Stimulated activated naive CD8-positive, alpha-beta T cell treated with anti-CD3 and anti-CD28 coated beads, Interleukin-15, Interleukin-2, amounts not matched to agents 100 U/mL and 50 U/mL, for 24 hours (primary cell): Measurements from ENCODE around the gene PLCG1.

Experiments
- ATAC-seq: fragments of 150-1000 bp; cut with Tn5 transposase; one replicate; pipeline ENCODE4 v1.10.0; 2021
- DNase-seq: peaks from one replicate; pipeline ENCODE4 v3.0.0; 2021

Gene PLCG1

GRCh38 chr20:41214666-41215065 lies 77.3 kb downstream of the PLCG1 start:
- ATAC-seq (no peak), DNase-seq (no peak)

- no peak for ATAC-seq
- DNase-seq: no peak
Observed at GRCh38 chr20:41217422-41217821, 80.1 kb downstream of the PLCG1 start.

GRCh38 chr20:41218466-41218865 lies 81.1 kb downstream of the PLCG1 start:
- no peak for ATAC-seq
- no peak for DNase-seq

GRCh38 chr20:41219824-41220223 lies 82.5 kb downstream of the PLCG1 start:
- DNase-seq: no peak
- ATAC-seq: no peak

GRCh38 chr20:41221614-41222218 lies 84.4 kb downstream of the PLCG1 start:
- no peak for ATAC-seq
- no peak for DNase-seq

- DNase-seq (no peak), ATAC-seq (no peak)
Observed at GRCh38 chr20:41222296-41222695, 85.0 kb downstream of the PLCG1 start.

- ATAC-seq (no peak), DNase-seq (no peak)
Observed at GRCh38 chr20:41222703-41223102, 85.4 kb downstream of the PLCG1 start.

- DNase-seq: no peak
Observed at GRCh38 chr20:41223112-41223511, 85.8 kb downstream of the PLCG1 start.

GRCh38 chr20:41224281-41224680 lies 86.9 kb downstream of the PLCG1 start:
- DNase-seq: no peak
- ATAC-seq: no peak

More at GRCh38 chr20:41223112-41223511, 85.8 kb downstream of the PLCG1 start:
- ATAC-seq: no peak

GRCh38 chr20:41225091-41225490 lies 87.7 kb downstream of the PLCG1 start:
- no peak for ATAC-seq
- no peak for DNase-seq

GRCh38 chr20:41226426-41226825 lies 89.1 kb downstream of the PLCG1 start:
- DNase-seq: no peak
- ATAC-seq: no peak
